Anterior cingulate cortex (tissue), 58 donors: ENCODE data around the gene PITPNC1.
"Not testable (repeated sequence)": the region's sequence is repeated elsewhere in the genome, so short reads cannot be mapped to it uniquely, and the experiment has no call there.

ENCODE experiments used
- DNase-seq, 58 donors: peaks; one replicate each; lab custom pipeline; 2025; lab: John Stamatoyannopoulos, UW

Gene PITPNC1

DNA sequence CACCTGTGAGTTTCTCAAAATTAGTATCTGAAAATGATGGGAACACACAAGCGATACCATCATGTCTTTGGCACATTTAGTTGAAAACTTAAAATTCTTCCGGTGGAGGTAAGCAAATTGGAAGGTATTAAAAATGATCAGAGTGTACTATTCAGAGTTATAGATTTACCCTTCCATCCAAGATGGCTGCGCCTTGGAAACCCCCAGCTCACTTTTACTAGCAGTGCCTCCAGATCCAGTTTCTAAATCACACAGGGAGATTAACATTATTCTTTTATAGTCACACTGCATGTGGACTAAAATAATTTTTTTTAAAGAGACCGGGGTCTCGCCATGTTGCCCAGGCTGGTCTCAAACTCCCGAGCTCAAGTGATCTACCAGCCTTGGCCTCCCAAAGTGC is 15.0 kb downstream of the PITPNC1 start:
- no peak for DNase-seq

DNA sequence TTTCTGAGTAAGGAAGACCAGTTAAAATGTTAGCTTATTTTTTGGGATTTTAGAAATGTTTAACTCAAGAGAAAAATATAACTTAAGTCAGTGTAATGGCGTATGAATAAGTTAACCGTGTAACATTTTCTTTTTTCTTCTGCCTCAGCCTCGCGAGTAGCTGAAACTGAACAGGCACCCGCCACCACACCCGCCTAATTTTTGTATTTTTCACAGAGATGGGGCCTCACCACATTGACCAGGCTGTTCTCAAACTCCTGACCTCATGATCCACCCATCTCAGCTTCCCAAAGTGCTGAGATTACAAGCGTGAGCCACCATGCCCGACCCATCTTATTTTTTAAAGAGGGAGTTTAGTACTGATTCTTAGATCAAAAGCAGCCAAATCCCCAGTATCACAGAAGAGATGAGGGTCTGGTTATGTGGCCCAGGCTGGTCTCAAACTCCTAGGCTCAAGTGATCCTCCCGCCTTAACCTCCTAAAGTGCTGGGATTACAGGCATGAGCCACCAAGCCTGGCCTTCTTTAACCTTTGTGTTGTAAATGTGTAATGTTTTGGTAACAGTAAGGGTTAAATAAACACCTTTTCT is 16.8 kb downstream of the PITPNC1 start:
- DNase-seq: no peak

DNA sequence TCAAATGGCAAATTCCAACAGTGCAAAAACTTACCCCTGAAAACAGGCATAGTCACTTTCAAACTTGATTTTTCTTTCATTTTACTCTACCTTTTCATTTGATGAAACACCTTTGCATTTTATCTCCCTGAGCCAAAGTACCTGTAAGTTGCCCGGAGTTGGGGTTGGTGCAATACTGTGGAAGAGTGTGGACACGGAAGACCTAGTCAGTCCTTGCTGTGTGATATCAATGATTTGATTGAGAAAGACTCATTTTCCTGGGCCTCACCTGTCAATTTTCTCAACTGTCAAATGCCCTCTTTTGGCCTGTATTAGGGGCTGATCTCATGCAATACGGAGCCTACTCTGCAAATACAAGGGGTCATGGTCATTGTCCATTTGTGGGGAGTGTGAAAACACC is 22.6 kb downstream of the PITPNC1 start:
- no peak for DNase-seq

DNA sequence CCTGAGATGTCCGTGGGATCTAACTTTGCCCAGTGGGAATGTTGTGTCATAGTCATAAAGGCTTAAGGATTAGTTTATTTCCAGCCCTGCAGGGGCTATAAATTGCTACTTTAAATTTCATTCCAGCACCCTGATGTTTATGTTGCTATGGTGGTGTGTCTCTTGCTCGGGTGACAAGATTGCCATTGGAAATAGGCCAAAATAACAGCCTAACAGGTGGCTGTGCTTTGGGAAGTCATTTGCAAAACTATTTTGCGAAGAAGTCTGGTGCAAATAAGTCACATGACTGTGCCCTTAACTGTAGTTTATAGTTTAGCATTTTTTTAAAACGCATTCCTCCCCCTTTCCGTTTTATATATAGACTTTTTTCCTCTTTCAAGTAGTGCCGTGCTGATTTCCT is 23.1 kb downstream of the PITPNC1 start:
- DNase-seq: no peak

DNA sequence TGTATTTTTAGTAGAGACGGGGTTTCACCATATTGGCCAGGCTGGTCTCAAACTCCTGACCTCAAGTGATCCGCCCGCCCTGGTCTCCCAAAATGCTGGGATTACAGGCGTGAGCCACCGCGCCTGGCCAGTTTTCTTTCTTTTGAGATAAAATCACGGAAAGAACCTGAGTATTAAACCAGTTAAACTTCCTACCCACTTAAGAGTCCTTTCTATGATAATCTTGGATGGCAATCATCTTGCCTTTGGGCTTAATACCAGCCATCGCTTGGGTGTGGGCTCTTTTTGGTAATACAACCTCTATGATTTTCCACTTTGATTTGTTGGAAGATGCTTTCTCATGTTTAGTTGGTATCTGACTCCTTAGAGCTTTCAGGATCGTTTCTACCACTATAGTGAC is 24.0 kb downstream of the PITPNC1 start:
- DNase-seq: no peak

DNA sequence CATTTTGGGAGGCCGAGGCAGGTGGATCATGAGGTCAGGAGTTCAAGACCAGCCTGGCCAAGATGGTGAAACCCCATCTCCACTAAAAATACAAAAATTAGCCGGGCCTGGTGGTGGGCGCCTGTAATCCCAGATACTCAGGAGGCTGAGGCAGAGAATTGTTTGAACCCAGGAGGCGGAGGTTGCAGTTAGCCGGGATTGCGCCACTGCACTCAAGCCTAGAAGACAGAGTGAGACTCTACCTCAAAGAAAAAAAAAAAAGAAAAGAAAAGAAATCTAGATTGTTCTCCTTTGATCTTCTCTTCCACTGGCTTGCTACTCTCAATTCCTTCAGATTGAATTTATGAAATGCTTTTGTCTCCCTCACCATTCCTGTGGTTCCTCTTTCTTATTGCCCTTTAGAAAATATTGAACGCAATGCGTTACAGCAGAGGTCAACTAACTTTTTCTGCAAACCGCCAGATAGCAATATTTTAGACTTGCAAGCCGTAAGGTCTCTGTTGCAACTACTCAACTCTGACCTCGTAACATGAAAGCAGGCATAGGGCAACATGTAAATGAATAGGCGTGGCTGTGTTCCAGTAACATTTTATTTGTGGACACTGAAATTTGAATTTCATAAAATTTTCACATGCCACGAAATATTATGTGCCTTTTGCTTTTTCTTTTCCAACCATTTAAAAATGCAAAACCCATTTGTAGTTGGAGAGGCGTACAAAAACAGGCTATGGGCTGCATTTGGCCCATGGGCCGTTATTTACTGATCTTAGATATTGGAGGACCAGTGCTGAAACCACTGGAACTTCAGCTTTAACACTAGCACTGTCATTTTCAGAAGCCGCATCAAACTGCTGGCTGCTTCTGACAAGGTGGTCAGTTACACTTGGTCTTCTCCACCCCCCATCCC is 24.8 kb downstream of the PITPNC1 start:
- DNase-seq: no peak

DNA sequence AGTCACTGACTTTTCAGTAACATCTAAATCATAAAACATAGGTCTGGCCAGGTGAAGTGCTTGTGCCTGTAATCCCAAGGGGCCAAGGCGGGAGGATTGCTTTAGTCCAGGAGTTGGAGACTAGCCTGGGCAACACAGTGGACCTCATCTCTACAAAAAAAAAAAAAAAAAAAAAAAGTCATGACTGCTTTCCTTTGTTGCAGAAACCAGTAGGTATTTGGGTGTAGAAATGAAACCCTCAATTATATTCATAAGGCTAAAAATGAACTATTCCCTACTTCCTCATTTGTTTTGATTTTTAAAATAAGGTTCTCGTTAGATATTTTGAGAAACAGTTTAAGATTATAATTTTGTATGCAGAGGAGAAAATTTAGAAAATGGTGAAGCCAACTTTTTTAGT is 26.0 kb downstream of the PITPNC1 start:
- DNase-seq: no peak

DNA sequence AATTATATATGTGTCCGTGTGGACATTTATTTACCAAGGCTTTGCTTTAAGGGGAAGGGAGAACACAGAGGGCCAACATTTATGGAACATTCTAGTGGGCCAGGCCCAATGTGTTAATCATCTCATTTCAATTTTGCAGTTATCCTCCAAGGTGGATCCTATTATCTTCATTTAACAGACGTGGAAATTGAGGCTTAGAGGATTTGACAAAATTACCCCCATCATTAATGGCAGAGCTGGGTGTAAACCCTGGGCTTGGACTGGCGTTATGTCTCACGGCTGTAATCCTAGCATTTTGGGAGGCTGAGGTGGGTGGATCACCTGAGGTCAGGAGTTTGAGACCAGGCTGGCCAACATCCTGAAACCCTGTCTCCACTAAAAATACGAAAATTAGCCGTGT is 26.4 kb downstream of the PITPNC1 start:
- DNase-seq: no peak

DNA sequence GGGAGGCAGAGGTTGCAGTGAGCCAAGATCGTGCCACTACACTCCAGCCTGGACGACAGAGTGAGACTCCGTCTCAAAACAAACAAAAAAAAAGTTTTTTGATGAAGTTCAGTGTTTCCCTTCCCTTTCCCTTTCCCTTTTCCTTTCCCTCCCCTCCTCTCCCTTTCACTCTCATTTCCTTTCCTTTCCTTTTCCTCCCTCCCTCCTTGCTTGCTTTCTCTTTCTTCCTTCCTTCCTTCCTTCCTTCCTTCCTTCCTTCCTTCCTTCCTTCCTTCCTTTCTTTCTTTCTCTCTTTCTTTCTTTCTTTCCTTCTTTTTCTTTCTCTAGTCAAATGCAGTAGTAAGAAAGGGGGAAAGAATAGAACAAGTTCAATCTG is 31.4 kb downstream of the PITPNC1 start:
- not testable (repeated sequence) for DNase-seq

DNA sequence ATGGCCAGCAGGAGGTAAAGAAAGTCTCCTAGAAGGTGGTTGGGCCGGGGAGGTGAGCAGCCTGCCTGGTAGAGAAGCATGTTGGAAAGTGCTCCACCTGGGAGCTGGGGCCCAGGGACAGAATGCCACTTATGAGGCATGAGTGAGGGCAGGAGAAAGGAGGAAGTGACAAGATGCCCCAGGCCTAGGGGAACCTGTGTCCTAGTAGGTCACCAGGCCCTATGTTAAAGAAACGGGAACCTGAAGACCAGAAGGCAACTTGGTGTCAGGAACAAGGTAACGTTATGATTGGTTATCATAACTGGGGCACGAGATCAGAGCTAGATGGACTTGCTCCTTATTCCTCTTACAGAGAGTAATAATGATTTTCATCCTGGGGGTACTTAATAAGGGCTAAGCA is 34.3 kb downstream of the PITPNC1 start:
- no peak for DNase-seq

DNA sequence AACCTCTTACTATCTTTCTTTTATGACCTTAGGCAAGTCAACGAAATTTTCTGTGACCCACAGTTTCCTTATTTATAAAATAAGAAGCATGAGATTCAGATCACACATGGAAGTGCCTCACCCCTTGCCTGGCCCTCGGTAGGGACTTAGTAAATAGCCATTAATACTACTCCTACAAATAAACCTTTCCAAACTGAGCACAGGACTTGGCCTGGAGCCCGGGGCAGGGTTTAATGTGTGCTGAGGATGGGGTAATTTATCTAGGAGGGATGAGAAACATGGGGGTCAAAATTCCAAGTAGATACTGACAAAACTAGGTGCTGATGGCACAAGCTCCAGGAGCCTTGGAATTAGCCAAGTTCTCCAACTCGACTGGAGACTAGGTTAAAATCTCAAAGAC is 35.0 kb downstream of the PITPNC1 start:
- DNase-seq: no peak

DNA sequence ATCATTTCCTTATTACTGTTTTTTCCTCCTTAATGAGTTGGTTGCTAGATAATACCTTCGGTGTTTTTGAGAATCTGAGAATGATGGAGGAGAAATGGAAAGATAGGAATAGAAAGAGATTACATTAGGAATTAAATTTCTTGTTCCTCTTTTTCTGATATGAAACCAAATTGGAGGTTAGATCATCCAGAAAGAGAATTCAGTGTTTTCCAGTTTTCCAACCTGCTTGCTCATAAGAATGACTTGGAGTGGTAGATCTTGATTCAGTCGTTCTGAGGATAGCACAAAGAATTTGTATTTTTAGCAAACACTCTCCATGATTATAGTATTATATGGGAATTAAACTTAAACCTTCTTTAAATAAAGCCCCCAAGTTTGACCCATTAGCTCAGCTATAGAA is 35.9 kb downstream of the PITPNC1 start:
- DNase-seq: no peak

DNA sequence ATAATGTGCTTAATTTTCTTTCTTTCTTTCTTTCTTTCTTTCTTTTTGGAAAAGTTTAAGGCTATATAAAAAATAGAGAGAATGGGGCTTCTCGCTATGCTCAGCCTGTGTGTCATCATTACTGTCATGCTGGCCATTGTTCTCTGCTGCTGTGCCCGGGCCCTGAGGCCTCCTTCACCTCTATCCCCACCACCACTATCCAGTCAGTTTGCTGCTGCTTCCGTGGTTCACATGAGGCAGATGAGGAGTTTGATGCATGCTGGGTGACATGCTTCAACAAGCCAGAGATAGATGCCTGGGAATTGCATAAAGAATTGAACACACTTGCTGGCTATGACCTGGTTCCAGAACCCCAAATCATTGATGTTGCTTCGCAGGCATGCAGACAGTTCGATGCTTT is 36.3 kb downstream of the PITPNC1 start:
- DNase-seq: no peak

DNA sequence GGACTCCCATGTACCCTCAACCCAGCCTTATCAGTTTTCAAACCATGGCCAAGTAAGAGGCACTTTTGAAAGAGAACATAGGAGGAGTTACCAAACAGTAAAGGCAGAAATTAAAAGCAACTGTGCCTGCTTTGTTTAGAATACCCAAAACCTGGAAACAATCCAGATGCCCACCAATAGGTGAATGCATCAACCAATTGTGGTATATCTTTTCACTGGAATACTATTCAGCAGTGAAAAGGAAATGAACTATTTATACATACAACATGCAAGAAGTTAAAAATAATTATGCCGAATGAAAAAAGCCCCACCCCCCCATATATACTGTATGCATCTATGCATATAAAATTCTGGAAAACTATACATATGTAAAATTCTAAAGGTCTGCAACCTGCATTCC is 37.0 kb downstream of the PITPNC1 start:
- DNase-seq: no peak

DNA sequence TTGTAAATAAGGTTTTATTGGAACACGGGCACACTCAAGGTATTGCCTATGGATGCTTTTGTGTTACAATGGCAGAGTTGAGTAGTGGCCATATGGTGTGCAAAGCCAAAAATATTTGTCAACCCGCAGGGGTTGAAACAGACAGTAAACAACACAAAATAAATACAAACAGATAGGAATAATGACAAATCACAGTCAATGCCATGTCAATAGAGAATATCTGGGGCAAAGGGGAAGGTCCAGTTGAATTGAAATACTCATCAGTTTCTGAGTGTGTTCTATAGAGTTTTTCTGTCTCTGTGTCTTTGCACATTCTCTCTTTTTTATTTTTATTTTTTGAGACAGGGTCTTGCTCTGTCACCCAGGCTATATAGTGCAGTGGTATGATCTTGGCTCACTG is 37.5 kb downstream of the PITPNC1 start:
- DNase-seq: no peak

DNA sequence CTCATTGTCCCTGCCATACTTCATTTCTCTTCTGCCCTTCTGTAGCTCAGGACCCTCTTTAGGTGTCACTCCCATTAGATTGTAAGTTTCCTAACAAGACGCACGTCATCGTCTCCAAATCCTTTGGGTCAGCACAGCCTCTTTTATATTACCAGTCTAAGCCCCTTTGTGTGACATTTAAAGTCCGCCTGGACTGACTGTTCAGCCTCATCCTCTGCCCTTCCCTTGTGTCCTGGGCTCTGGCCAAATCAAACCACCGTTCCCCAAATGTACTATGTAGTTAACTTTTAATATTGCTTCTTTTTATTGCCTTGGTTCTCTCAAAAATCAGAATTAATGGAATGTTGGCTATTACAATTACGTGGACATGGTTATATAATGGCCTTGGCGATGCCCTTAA is 38.2 kb downstream of the PITPNC1 start:
- no peak for DNase-seq

DNA sequence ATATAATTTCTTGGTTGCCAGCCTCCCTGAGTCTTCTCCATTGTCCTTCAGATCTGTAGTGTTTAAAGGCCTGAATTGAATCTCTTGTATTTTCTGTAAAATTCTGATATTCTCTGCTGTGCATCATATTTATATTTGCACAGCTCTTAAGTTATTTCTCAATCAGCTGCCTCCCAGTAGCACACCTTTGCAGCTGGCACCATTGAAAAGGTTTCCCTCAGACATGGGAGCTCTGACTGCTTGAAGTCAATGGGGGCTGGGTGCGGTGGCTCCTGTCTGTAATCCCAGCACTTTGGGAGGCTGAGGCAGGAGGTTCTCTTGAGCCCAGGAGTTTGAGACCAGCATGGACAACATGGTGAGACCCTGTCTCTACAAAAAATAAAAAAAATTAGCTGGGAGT is 40.4 kb downstream of the PITPNC1 start:
- DNase-seq: no peak

DNA sequence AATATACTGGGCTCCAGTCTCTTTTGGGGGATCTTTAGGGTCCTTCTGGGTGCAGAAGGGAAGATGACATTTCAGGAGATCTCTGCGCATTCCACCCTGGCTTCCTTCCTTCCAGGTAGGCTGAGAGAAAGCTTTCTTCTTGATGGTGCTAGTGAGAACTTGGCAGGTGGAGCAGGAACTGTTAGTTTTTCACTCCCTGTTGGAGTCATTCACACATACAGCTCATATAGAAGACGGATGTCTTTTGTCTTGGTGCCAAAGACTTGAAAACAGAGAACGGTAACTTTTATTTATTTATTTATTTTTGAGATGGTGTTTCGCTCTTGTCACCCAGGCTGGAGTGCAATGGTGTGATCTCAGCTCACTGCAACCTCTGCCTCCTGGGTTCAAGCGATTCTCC is 43.9 kb downstream of the PITPNC1 start:
- no peak for DNase-seq

DNA sequence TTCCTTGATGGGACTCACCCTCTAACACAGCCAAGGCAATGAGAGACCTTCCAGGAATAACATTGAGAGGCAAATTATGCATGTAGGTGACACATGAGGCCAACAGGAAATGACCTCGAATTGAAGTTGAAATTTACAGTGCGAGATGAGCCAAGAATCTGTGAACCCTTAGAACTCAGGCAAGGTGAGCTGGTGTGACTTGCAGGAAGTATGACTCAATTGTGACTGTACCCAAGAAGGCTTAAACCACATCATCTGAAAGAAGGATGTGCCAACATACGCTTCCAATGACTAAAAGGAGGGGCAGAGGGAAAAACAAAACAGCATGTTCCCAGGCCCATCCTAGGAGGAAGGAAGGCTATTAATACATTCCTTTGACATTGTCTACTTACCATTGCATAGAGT is 44.8 kb downstream of the PITPNC1 start:
- no peak for DNase-seq

DNA sequence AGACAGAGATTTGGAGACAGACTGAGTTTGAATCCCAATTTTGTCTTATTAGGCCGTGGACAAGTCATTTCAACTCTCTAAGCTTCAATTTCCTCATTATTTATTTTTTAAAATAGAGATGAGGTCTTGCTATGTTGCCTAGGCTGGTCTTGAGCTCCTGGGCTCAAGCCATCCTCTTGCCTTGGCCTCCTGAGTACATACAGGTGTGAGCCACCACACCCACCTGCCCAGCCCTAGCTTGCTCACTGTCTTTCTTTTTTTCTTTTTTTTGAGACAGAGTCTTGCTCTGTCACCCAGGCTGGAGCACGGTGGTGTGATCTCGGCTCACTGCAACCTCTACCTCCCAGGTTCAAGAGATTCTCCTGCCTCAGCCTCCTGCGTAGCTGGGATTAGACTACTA is 45.2 kb downstream of the PITPNC1 start:
- DNase-seq: not testable (repeated sequence)

DNA sequence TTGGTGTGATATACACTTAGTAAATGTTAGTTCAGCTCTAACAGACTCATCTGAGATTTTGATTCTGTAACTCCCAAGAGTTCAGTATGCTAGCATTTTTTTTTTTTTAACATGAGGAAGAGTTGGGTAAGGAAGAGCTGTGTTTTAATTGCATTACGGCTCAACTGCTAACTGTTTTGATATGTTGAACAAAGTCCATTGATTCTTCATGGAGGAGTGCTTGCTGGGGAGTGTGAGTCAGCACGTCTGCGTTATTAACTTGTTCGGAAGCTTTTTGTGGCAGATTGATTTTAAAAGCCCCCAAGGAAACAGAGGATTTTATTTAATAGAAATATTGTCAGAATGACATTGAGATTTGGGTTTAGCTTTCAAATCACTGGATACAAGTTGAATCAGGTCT is 45.8 kb downstream of the PITPNC1 start:
- DNase-seq: no peak

DNA sequence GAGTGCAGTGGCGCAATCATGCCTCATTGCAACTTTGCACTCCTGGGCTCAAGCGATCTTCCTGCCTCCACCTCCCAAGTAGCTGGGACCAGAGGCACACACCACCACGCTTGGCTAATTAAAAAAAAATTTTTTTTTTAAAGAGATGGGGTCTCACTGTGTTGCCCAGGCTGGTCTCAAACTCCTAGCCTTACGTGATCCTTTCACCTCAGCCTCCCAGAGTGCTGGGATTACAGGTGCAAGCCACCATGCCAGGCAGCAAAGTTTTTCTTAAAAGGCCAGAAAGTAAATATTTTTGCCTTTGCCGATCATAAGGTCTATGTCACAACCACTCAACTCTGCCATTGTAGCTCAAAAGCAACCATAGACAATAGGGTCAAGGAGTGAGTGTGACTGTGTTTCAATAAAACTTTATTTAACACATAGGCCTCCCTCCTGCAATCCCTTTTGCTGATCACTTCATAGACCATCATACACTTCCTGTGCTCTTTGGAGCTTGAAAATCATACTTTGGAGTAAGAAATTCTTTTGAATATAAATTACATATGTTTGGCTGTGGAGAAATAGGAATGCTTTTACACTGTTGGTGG is 48.6 kb downstream of the PITPNC1 start:
- DNase-seq: no peak
